ENCODE measurements around the gene STAP1.

The STAP1 gene

DNA sequence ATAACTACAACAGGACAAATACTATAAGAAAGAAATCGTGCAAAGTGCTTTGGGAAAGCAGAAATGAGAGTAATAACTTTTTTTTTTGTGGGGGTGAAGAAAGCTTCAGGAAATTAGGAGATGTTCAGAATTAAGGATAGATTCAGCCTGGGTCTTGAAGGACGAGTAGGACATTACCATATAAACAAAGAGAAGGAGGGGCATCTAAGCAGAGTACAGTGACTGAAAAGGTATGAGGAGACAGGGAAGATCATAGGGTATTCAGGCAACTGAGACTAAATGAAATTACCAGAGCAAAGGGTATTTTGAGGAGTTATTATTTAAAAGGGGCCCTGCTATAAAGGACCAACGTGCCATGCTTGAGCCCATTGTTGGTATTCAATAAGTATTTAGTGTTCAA is 3.1 kb upstream of the STAP1 start:
- no peak for DNase-seq (ENCODE audit: low read depth, low spot score)

DNA sequence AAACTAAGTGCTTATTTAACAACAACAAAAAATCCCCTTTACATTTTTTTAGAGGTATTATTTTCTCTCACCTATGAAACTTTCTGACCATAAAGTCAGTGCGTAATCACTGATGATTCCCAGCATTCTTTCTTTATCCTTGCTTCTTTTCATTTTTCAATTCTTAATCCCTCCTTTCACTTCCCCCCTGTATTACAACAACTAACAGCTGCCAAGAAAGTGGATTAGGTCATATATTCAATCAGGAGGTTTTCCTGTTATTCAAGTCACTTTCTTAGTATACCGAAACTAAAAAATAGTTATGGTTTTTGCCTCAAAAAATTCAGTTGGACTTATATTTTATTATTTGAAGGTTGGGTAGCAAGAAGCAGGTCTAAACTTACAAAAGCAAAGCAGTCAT is 2.1 kb upstream of the STAP1 start:
- DNase-seq (ENCODE audit: low read depth, low spot score) = no peak

DNA sequence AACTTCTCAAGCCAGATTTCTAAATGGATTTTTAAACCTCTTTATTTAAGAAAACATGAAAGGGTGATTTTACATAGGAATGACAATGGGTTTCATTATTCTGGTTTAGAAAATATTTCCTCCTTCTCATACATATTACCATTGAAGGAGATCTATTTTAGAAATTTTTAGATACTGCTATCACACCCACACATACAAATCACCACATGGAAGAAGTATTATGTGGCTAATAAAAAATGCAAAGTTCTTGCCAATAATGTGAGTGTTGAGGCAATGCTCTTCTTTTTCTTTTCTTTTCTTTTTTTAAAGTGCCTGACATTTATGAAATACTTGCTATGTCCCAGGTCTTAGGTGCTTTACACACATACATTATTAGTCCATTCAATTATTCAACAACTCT is 6.8 kb downstream of the STAP1 start:
- no peak for DNase-seq (ENCODE audit: low read depth, low spot score)

DNA sequence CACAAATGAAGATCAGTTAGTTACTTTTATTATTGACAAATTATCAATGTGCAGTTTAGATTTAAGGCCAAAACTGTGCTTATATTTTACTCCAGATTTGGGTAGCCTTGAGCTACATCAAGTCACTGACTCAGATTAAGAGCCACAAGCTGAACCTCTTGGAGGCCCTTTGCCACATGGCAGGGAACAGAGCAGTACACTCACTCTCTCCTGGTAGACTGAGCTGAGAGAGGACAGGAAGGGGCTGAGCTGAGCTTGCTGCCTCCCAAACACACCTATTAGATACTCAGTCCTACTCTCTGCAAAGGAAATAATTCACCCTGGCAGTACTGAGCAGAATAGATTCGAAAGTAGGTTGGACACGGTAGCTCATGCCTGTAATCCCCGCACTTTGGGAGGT is 7.8 kb downstream of the STAP1 start:
- DNase-seq (ENCODE audit: low read depth, low spot score) = no peak

DNA sequence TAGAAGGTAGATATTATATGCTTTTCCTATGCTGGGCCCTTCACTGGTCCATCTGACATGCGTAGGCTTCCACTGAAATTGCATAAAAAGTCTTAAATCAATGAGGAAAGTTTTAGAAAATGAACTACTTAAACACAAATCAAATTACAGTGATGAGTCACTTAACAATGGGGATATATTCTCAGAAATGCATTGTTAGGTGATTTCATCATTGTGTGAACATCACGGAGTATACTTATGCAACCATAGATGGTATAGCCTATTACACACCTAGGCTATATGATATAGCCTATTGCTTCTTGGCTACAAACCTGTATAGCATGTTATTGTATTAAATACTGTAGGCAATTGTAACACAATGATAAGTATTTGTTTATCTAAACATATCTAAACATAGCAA is 10.3 kb downstream of the STAP1 start:
- DNase-seq (ENCODE audit: low read depth, low spot score) = no peak

DNA sequence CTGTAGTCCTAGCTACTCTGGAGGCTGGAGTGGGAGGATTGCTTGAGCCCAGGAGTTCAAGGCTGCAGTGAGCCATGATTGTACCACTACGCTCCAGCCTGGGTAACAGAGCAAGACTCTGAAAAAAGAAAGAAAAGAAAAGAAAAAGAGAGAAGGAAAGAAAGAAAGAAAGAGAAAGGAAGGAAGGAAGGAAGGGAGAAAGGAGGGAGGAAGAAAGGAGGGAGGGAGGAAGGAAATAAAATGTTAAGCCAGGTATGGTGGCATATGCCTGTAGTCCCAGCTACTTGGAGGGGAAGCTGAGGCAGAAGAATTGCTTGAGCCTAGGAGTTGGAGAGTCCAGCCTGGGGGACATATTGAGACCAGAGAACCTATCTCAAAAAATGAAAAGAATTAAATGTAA is 12.0 kb downstream of the STAP1 start:
- no peak for DNase-seq (ENCODE audit: low read depth, low spot score)

DNA sequence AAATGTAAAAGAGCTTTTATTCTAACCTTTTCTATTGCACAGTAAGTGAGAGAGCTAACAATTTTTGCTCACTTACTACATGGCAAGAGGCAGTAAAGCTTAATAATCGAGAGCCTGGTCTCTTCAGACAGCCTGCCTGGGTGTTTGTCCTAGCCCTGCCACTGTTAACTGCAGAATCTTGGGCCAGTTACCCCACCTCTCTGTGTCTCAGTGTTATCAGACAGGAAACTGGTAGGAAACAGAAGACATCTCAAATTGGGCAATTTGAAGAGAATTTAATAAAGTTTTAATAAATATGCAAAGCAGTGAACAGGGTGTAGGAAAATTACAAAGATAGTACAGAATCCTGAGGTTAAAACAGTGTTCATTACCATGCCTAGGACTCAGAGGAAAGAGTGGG is 13.4 kb downstream of the STAP1 start:
- DNase-seq (ENCODE audit: low read depth, low spot score) = no peak

DNA sequence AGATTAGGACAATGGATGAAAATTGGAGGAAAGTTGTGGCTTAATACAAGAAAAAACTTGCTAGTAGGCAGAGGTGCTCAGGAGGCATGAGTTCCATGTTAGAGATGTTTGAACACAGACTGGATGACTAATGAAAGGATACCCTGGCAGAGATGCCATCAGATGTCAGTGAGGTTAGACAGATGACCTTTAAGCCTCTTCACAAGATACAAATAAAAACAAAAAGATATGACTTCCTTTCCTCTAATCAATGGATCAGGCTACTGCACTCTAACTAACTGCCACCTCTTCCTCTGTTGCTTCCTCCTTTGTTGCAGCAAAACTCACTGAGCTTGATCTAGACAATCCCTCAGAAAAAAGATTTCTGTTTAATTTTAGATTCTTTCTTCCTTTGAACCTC is 14.7 kb downstream of the STAP1 start:
- no peak for DNase-seq (ENCODE audit: low read depth, low spot score)

DNA sequence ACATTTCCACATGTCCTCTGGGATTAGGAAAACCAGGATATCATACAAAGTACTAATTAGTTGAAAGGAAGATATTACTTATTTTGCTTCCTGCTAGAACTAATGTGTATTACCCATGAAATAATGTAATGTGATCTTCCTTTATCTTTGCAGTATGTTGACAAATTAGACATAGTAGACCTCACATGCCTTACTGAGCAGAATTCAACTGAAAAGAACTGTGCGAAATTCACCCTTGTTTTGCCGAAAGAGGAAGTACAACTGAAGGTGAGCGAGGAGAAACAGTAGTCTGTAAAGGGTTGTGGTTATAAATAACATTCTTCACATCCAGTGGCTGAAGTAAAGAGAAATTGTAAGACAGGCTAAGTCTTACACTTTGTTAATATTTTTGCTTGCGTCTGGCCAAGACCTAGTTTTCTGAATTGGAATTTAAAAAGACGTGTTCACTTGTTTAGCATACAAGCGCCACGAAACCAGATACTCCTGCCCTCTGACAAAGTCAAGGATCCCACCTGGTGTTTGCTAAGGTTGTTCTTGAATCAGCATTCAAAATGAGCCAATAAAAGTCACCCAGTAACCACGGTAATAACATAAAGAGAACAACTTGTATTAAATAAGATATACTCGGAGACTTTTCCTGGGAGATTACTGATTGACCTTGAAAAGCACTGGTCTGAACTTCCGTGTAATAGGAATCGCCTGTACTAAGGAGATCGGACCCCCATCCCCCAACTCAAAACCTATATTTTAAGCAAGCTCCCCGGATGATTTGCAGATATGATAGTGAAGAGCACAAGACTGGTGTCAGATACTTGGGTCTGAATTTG is 16.9 kb downstream of the STAP1 start:
- DNase-seq (ENCODE audit: low read depth, low spot score) = no peak

DNA sequence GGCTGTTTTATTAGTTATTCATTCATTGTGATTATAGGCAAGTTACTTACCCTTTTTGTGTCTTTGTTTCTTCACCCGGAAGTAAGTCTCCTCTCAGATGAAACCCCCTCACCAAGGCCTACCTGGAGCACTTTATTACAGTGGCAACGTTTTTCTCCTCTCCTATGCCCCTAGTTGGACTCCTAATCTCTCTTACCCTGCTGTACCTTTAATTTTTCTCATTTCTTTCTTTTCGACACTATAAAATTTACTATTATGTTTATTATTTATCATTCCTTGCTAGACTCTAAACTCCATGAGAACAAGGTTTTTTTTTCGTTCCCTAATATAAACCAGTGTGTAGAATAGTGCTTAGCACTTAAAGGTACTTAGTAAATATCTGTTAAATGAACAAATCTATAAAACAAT is 17.5 kb downstream of the STAP1 start:
- no peak for DNase-seq (ENCODE audit: low read depth, low spot score)

DNA sequence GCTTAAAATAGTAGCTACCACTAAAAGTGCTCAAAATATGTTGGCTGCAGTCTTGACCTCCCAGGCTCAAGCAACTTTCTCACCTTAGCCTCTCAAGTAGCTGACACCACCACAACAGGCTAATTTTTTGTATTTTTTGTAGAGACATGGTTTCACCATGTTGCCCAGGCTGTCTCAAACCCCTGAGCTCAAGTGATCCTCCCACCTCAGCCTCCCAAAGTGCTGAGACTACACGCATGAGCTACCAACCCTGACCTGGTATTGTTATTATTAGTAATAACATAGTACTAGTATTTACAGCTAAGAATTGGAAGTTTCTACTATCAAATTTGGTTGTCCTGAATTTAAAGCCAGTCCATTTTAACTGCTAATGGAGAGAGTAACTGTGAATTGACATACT is 18.0 kb downstream of the STAP1 start:
- DNase-seq (ENCODE audit: low read depth, low spot score) = no peak

DNA sequence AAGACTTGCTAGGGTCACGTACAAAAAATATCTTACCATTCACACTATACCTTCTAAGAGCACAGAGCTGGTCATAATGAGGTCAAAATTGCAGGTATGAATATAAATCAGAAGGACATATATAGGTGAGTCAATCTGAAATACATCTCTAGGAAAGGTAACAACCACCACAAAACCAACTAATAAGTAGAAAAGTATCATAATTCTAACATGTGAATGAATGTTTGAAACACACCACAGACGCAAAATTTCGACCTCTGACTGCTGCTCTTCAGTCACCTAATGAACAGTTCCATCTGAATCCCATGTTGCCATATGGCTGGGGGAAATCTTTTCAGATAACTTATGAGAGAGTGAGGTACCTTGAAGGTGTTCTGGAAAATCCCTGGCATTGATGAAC is 22.1 kb downstream of the STAP1 start:
- DNase-seq (ENCODE audit: low read depth, low spot score) = no peak

DNA sequence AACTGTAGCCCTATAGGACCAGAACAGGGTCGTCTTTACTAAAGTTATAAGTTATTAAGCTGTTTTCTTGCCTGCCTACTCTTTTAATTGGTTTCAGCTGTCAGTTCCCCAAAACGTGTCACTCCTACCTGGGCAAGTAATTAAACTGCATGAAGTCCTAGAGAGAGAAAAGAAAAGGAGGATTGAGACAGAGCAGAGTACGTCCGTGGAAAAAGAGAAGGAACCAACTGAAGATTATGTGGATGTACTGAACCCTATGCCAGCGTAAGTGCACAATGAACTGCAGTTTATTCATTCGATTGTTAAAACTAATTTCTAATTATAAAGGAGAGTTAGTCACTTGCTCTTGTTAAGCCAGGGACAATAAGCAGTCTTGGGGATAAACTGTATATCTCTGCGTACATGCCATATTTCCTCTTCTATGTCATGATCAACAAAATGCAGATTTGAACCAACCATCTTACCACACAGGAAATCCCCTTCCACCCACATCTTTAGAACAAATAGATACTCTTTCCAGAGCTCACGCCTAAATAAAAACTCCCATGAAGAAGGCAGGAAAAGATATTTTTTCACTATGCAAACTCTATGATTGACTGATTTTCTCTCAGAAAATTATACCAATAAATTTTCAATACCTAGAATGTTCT is 22.8 kb downstream of the STAP1 start:
- DNase-seq (ENCODE audit: low read depth, low spot score) = no peak

DNA sequence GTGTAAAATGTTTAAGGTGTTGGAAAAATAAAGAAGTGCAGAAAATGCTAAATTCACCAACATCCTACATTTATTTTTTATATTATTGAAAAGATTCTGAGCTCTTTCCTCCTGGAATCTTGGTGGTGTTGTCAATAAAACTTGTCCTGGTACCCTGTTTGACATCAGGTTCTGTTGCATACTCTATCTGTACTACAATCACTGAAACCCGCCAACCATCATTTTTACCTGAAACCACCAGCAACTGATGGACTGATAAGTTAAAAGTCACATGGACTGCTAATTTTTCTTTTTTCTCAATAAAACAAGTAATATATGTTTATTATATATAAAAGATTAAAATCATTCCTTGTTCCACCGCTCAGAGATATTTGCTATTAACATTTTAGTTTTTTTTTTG is 23.4 kb downstream of the STAP1 start:
- no peak for DNase-seq (ENCODE audit: low read depth, low spot score)

DNA sequence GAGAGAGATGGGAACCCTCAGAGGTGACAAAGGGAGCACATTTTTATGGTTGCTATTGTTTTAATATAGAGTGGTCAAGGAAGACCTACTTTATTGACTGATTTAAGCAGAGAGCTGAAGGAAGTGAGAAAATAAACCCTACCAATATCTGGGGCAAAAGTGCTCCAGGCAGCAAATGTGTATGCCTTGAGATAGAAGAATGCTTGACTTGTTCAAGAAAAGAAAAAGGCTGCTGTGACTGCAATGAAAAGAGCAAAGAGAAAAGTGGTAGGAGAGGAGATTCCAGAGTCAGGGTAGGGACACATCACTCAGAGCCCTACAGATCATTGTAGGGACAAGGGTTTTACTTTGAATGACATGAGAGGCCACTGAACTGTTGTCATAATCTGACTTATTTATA is 26.0 kb downstream of the STAP1 start:
- no peak for DNase-seq (ENCODE audit: low read depth, low spot score)

DNA sequence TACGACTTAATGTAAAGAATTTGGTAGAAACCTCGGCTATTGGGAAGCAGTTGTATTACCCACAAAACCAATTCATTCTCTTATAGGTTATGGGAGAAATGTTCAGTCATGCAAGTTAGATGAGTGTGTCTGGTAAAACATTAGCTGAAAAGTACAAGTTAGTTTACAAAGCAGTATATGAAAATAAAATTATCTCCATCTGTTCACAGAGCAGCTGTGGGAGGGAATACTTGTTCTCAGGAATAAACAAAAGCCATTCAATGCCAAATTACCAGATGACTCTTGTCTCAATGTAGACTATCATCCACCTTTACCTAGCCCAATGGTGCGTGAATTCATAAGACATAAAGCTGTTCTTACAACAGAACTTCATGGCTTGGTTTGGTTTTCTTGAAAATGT is 28.6 kb downstream of the STAP1 start:
- no peak for DNase-seq (ENCODE audit: low read depth, low spot score)

DNA sequence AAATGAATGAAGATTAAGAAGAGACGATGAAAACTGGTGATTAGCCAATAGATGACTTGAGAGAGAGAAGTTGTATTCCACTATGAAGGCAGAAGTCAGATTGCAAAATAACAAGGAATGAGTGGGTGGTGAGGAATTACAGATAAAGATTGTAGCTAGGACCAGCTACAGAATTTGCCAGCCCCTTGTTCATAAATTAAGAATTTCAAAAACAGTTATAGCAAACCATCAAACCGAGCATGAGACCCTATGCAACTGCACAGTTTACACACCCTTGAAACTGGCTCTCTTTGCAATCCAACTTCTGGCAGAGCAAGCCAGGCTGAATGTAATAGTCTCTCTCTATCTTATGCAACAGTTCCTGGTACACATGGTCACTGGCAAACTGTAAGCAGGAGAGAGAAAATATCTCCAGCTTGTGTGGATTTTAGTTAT is 35.2 kb downstream of the STAP1 start:
- no peak for DNase-seq (ENCODE audit: low read depth, low spot score)

DNA sequence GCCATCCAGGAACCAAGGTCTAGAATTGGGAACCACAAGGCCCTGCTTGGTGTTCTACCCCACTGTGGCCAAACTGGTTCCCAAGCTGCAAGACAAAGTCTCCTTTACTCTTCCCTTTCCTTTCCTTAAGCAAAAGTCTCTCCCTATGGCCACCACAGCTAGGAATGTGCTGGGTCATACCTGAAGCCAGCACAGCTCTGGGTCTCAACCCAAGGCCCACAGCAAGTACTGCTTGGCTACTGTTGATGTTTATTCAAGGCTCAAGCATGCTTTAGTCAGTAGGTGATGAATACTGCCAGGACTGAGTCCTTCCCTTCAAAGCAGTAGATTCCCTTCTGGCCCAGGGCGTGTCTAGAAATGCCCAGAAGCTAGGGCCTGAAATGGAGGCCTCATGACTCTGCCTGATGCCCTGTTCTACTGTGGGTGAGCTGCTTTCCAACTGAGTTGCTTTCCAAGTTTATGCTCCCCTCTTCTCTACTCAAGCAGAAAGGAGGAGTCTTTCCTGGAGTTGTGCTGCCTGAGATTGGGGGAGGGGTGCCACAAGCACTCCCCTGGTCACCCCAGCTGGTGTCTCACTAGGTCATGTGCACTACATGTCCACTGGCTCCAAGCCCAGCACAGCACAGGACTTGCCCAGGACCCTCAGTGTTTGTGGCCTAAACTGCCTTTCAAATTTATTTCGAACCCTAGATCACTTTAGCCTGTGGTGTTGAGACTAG is 44.9 kb downstream of the STAP1 start:
- DNase-seq (ENCODE audit: low read depth, low spot score) = no peak

DNA sequence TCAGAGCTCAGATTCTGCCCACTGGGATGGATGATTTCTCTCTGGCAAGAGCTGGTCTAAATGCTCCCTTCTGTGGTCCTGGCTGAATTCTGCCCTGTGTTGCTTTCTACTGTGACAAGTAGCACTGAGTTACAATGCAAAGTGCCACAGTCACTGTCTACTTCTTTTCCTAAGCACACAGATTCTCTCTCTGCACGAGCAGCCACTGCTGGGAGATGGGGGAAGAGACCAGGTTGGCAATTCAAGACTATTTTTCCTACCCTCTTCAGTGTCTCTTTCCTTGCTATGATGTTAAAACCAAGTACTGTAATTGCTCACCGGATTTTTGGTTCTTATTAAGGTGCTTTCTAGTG is 45.5 kb downstream of the STAP1 start:
- no peak for DNase-seq (ENCODE audit: low read depth, low spot score)

DNA sequence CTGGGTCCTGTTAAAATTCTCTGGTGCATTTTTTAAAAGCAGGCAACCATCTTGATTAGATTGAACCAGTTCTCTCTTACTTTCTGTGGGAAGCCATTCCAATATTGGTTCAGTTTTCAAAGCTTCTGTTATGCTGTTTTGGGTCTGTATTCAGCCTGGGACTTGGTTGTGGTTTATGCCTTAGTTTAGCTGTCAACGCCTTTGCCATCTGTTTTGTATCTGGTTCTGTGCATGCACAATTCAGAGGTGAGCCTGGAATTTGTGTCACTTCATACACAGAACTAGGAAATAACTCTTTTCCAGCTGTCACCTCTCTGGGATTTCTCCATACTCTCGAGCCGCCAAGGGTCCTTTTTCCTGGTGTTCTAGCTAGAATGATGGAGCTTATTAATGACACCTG is 46.2 kb downstream of the STAP1 start:
- DNase-seq (ENCODE audit: low read depth, low spot score) = no peak

DNA sequence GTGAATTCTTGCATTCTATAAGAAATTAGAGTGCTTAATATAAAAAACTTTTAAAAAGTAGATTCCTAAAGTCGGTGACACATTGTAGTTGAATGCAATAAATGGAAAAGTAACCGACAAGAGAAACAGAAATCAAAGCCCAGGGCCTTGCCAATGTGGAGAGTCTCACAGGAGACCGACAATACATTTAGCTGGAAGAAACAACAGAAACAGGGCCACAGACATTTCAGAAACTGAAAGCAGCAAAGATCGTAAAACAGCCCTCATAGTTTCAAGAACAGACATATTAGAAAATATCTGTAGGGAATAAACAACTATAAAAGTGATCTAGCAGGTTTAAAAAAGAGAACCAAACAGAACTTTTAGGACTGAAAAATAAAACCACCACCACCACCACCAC is 49.5 kb downstream of the STAP1 start:
- no peak for DNase-seq (ENCODE audit: low read depth, low spot score)

DNA sequence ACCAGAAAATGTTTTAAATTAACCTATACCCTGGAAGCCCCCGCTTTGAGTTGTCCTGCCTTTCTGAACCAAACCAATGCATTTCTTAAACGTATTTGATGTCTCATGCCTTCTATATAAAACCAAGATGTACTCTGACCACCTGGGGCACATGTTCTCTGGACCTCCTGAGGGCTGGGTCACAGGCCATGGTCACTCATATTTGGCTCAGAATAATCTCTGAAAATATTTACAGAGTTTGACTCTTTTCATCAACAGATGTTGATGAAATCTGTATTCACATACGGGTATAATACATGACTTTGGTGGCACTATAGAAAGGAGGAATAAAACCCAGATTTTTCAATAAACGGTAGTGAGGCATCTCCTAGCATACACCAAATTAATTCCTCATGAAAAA is 55.7 kb downstream of the STAP1 start:
- DNase-seq (ENCODE audit: low read depth, low spot score) = no peak

DNA sequence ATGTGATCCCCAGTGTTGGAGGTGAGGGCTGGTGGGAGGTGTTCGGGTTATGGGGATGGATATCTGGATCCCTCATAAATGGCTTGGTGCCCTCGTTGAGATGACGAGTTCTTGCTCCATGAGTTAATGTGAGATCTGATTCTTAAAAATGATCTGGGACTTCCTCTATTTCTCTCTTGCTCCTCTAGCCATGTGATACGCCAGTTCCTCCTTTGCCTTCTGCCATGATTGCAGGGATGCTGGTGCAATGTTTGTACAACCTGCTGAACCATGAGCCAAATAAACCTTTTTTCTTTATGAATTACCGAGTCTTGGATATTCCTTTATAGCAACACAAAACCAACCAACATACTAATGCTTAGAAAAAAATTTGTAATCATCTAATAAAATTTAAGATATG is 56.6 kb downstream of the STAP1 start:
- no peak for DNase-seq (ENCODE audit: low read depth, low spot score)
